Fibroblast of lung (primary cell): ENCODE data around the gene ARMC10.

Source experiments
- EZH2 ChIP-seq: IDR thresholded peaks from 2 replicates; pipeline ENCODE4 v1.5.1; 2012; ENCODE audit warnings: low read length, control low read depth, mild to moderate bottlenecking; ENCODE audit errors: missing control alignments
- TF ChIP-seq, protein P1 (sequence below), 2 donors: IDR thresholded peaks in 1 of 2; conservative IDR thresholded peaks in 1 of 2; 1 replicate in 1 of 2; 2 replicates in 1 of 2; pipeline ENCODE4 v1.5.1; 2011 to 2012; ENCODE audit warnings: low read length in 2 of 2, control low read depth in 1 of 2, inconsistent platforms in 1 of 2, low read depth in 1 of 2, mild to moderate bottlenecking in 1 of 2

DNA sequence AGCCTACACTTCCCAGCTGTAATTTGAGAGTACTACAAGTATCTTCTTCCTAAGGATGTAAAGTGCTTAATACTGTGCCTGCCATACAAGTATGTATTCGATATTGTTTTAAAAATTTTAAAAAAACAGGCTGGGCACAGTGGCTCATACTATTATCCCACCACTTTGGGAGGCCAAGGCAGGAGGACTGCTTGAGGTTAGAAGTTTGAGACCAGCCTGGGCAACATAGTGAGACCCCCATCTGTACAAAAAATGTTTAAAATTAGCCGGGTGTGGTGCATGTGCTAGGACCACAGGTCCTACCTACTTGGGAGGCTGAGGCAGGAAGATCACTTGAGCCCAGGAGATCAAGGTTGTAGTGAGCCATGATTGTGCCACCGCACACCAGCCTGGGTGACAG, 8.3 kb downstream of the ARMC10 start:
- TF ChIP-seq, protein P1, sequence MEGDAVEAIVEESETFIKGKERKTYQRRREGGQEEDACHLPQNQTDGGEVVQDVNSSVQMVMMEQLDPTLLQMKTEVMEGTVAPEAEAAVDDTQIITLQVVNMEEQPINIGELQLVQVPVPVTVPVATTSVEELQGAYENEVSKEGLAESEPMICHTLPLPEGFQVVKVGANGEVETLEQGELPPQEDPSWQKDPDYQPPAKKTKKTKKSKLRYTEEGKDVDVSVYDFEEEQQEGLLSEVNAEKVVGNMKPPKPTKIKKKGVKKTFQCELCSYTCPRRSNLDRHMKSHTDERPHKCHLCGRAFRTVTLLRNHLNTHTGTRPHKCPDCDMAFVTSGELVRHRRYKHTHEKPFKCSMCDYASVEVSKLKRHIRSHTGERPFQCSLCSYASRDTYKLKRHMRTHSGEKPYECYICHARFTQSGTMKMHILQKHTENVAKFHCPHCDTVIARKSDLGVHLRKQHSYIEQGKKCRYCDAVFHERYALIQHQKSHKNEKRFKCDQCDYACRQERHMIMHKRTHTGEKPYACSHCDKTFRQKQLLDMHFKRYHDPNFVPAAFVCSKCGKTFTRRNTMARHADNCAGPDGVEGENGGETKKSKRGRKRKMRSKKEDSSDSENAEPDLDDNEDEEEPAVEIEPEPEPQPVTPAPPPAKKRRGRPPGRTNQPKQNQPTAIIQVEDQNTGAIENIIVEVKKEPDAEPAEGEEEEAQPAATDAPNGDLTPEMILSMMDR (conservative IDR thresholded peaks at IDR 0.05 in 1 of 2, IDR thresholded peaks at IDR 0.05 in 1 of 2; ENCODE audit: low read depth in 1 of 2, low read length in 2 of 2): no peak
- no peak for TF ChIP-seq EZH2
